MCF 10A (cell line): ENCODE data around the gene WDR49. TPM values are rescaled to one million over a fixed set of nuclear protein-coding genes. Genes with fewer than 3 reads are reported as not detected.

Source experiments
- BruUV-seq: library from RNA; stranded (reverse); fragments of 400-500 nt; replicated peaks from 2 replicates; lab custom pipeline; 2021; lab: Mats Ljungman, UMichigan
- CTCF ChIA-PET: fragments of 300-600 bp; sonication (Branson Sonifier 250); formaldehyde crosslinking; extraction: SDS; loops from one replicate; lab custom pipeline; 2021; ENCODE audit warnings: antibody characterized with exemption, inconsistent platforms; lab: Yijun Ruan, JAX
- POLR2A ChIA-PET: fragments of 300-600, 350-650 bp; sonication (Branson Sonifier 250); formaldehyde crosslinking; extraction: SDS; loops from one replicate; lab custom pipeline; 2020; ENCODE audit warnings: antibody characterized with exemption, inconsistent platforms; lab: Yijun Ruan, JAX
- DNase-seq: peaks from one replicate; pipeline ENCODE4 v3.0.0-alpha.2; 2018; ENCODE audit not compliant: unreplicated experiment
- H3K27ac Mint-ChIP-seq: one replicate; pipeline ENCODE4 v1.8.0; 2022; ENCODE audit warnings: mild to moderate bottlenecking, low read depth, mixed read lengths; ENCODE audit not compliant: unreplicated experiment
- H3K27me3 Mint-ChIP-seq: one replicate; pipeline ENCODE4 v1.8.0; 2022; ENCODE audit warnings: mixed read lengths; ENCODE audit not compliant: insufficient read depth, unreplicated experiment
- H3K36me3 Mint-ChIP-seq: one replicate; pipeline ENCODE4 v1.8.0; 2022; ENCODE audit warnings: mild to moderate bottlenecking, moderate library complexity, mixed read lengths; ENCODE audit not compliant: insufficient read depth, unreplicated experiment
- H3K4me1 Mint-ChIP-seq: one replicate; pipeline ENCODE4 v1.8.0; 2022; ENCODE audit warnings: mixed read lengths; ENCODE audit not compliant: insufficient read depth, unreplicated experiment
- H3K4me3 Mint-ChIP-seq: one replicate; pipeline ENCODE4 v1.8.0; 2022; ENCODE audit warnings: mild to moderate bottlenecking, moderate library complexity, mixed read lengths; ENCODE audit not compliant: unreplicated experiment
- H3K9me3 Mint-ChIP-seq: one replicate; pipeline ENCODE4 v1.8.0; 2022; ENCODE audit warnings: mixed read lengths; ENCODE audit not compliant: unreplicated experiment
- intact Hi-C: fragments of 100-400 bp; cut with micrococcal nuclease; formaldehyde crosslinking; loops from 2 replicates; pipeline ENCODE4 v1.14.1; 2022
- total RNA-seq: library from RNA; stranded (reverse); gene quantifications from 2 replicates; pipeline ENCODE4 v1.2.3, GENCODE V29; 2022
- TF ChIP-seq, protein P1 (sequence below): fragments of 200-600 bp; IDR thresholded peaks from one replicate; pipeline ENCODE4 v1.8.0; 2022; ENCODE audit warnings: antibody characterized with exemption, mild to moderate bottlenecking; ENCODE audit not compliant: unreplicated experiment

WDR49 gene
- total RNA-seq, 1 experiment from 2014 or later = 0.98 TPM

DNA sequence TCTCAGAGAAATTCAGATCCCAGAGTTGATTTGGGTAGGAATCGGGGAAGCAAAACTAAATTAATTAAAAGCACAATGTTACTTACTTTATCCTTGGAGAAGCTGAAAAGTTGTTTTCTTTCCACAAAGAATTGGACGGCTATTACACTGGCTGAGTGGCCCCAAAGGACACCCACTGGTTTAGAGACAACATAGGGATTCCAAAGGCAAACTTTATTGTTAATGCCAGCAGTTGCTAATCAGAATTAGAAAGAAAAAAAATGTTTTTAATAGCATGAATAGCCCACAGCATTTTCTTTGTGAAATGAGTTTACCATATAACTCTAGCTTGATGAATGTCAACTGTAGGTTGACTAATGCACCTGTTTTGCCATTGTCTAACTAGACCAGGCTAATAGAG, 51.7 kb downstream of the WDR49 start:
- no peak overlapping the region for H3K4me3 Mint-ChIP-seq
- no peak overlapping the region for H3K27ac Mint-ChIP-seq
- ChIA-PET POLR2A (no interaction called here), CTCF (no interaction called here)
- H3K4me1 Mint-ChIP-seq = no peaks in the 10 kb centered on the region
- no peaks in the 10 kb centered on the region for H3K36me3 Mint-ChIP-seq
- peaks cover 33% of the 10 kb centered on the region for H3K27me3 Mint-ChIP-seq
- no TSS peak for BruUV-seq
- intact Hi-C loops = no loop called here
- H3K9me3 Mint-ChIP-seq = no peaks in the 10 kb centered on the region
- TF ChIP-seq, protein P1, sequence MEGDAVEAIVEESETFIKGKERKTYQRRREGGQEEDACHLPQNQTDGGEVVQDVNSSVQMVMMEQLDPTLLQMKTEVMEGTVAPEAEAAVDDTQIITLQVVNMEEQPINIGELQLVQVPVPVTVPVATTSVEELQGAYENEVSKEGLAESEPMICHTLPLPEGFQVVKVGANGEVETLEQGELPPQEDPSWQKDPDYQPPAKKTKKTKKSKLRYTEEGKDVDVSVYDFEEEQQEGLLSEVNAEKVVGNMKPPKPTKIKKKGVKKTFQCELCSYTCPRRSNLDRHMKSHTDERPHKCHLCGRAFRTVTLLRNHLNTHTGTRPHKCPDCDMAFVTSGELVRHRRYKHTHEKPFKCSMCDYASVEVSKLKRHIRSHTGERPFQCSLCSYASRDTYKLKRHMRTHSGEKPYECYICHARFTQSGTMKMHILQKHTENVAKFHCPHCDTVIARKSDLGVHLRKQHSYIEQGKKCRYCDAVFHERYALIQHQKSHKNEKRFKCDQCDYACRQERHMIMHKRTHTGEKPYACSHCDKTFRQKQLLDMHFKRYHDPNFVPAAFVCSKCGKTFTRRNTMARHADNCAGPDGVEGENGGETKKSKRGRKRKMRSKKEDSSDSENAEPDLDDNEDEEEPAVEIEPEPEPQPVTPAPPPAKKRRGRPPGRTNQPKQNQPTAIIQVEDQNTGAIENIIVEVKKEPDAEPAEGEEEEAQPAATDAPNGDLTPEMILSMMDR = no peak
- no peak for DNase-seq

DNA sequence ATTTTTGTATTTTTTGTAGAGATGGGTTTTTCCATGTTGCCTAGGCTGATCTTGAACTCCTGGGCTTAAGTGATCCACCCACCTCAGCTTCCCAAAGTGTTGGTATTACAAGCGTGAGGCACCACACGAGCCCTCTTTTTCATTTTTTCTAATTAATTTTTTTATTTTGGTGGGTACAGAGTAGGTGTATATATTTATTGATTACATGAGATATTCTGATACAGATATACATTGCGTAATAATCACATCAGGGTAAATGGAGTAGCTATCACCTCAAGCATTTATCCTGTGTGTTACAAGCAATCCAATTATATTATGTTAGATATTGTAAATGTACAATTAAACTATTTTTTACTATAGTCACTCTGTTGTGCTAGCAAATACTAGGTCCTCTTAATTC, 66.1 kb downstream of the WDR49 start:
- POLR2A ChIA-PET = interaction anchor here (0.7 kb wide), 1 partner anchor 76 kb away, joined by 3 read pairs; no protein-coding TSS in a partner anchor
- H3K27me3 Mint-ChIP-seq = peaks cover 66% of the 10 kb centered on the region
- no peaks in the 10 kb centered on the region for H3K9me3 Mint-ChIP-seq
- no peak overlapping the region for H3K27ac Mint-ChIP-seq
- no peak overlapping the region for H3K4me3 Mint-ChIP-seq
- CTCF ChIA-PET = no interaction called here
- no peak for DNase-seq
- TF ChIP-seq, protein P1 = no peak
- intact Hi-C loops = no loop called here
- no TSS peak for BruUV-seq
- no peaks in the 10 kb centered on the region for H3K4me1 Mint-ChIP-seq
- no peaks in the 10 kb centered on the region for H3K36me3 Mint-ChIP-seq

DNA sequence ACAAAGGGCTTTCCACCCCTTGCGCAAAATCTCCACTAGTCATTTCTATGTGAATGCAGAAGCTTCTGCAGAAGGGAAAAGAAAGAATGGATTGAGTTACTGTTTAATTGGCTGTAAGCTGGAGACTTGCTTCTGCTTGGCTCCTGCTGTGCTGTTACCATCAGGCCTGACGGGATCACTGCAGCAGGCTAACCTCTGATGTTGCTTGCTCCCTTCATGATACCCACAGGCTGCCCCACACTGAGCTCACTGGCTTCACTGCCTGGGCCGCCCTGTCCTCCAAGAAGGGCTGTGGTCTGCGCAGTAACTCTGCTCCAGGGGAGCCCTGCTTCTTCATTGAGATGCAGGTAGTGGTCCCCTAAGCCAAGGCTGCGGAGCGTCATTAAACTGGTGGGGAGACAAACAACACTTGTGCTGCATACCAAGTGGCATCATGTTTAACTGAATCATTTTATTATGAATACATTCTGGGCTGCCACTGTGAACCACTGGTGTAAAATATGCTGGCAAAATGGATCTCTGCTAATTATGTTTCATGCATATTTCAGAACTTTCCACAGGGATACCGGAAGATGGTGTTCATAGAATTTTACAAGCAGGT, 78.6 kb downstream of the WDR49 start:
- Mint-ChIP-seq H3K4me1 (peaks cover 4% of the 10 kb centered on the region), H3K36me3 (no peaks in the 10 kb centered on the region), H3K27me3 (peaks cover 29% of the 10 kb centered on the region), H3K9me3 (no peaks in the 10 kb centered on the region), H3K4me3 (no peak overlapping the region), H3K27ac (no peak overlapping the region)
- no TSS peak for BruUV-seq
- ChIA-PET POLR2A (no interaction called here), CTCF (interaction anchor here (0.5 to 0.6 kb wide), 3 partner anchors 12 to 114 kb away, joined by 4 to 9 read pairs (median 4); no protein-coding TSS in a partner anchor)
- DNase-seq = no peak
- TF ChIP-seq, protein P1 = no peak
- intact Hi-C loops = no loop called here

DNA sequence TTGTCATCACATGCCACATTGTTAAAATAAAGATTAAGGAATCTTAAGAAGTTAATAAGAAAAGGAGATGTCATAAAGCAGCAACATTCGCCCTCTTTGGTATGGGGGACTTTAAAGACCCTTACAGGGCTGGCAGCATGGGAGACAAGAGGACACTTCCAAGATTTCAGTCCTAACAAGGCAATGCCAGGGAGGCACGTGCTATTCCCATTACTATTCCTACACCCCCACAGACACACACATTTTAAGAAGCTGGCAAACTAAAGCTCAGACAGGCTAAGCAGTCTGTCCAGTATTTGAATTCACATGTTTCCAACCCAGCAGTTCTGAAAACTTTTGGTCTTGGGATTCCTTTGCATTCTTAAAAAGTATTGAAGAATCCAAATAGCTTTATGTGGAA, 80.8 kb downstream of the WDR49 start:
- Mint-ChIP-seq H3K36me3 (no peaks in the 10 kb centered on the region), H3K4me3 (no peak overlapping the region), H3K9me3 (no peaks in the 10 kb centered on the region), H3K27me3 (peaks cover 12% of the 10 kb centered on the region), H3K4me1 (peaks cover 4% of the 10 kb centered on the region), H3K27ac (no peak overlapping the region)
- ChIA-PET POLR2A (interaction anchor here (0.5 to 0.7 kb wide), 2 partner anchors 11 to 97 kb away, joined by 3 to 5 read pairs; no protein-coding TSS in a partner anchor), CTCF (no interaction called here)
- DNase-seq = no peak
- intact Hi-C loops = no loop called here
- no TSS peak for BruUV-seq
- TF ChIP-seq, protein P1 = no peak
